ENCODE results near the gene MSRB1. TPM values are rescaled to one million over a fixed set of nuclear protein-coding genes. Genes with fewer than 3 reads are reported as not detected.

MSRB1 gene
- total and polyA plus RNA-seq, 2 donors (not counting 3 experiments of a cell fraction or from before 2014, with no cell fraction given) = 25.0 to 42.1 TPM

DNA sequence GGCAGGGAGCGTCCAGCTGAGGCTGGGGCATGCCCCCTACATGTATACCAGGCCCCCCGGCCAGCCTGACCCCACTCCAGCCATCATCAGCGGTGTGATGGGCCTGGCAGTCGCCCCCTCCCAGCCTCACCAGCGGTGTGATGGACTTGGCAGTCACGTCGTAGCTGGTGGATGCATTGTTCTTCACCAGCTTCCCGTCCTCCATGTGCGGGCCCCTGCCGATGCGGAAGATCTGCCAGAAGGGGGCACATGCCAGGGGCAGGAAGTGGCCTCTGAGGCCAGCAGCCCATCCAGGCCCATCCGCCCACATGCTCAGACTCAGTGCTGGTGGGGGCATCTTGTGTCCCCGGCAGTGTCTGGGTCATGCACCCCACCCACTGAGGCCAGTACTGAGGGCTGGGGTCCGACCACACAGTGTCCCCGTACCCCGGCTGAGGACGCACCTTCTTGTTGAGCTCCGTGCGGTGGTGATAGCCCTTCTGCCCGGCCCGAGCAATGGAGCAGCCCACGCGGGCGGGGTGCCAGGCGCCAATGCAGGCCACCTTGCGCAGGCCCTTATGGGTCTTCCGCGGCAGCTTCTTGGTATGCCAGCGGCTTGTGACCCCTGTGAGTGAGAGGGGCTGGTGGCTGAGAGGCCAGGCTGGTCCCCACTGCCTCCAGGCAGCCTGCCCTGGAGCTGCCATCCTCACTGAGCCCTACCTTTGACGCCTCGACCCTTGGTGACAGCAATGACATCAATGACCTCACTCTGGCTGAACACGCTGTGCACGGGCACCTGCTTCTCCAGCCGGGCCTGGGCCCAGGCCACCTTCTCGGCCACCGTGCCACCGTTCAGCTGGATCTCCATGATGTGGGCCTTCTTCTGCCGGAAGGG lies 3.7 kb upstream of the MSRB1 start:
- Histone ChIP-seq H3K79me2 (ENCODE audit: control insufficient read depth, insufficient read depth, low read length) (no peaks in the 10 kb centered on the region), H3K9me1 (replicated peaks; ENCODE audit: control insufficient read depth, extremely low read depth, insufficient read depth, low read length) (no peaks in the 10 kb centered on the region), H3K4me1 (ENCODE audit: control insufficient read depth, extremely low read depth, insufficient read depth, low read length) (peaks cover 11% of the 10 kb centered on the region), H4K20me1 (replicated peaks; ENCODE audit: control insufficient read depth, extremely low read depth, insufficient read depth, low read length) (no peaks in the 10 kb centered on the region), H2AFZ (ENCODE audit: low read depth, low read length) (no peak overlapping the region), H3K4me2 (ENCODE audit: insufficient read depth, low read length) (no peak overlapping the region), H3K4me3 (replicated peaks in 1 of 3; ENCODE audit: insufficient read depth in 1 of 3, low read depth in 1 of 3, low read length in 3 of 3) (no peak overlapping the region), H3K36me3 (ENCODE audit: control insufficient read depth in 2 of 2, extremely low read depth in 1 of 2, insufficient read depth in 2 of 2, low read length in 2 of 2) (no peaks in the 10 kb centered on the region), H3K27ac (ENCODE audit: insufficient read depth, low read depth, low read length) (no peak overlapping the region), H3K27me3 (ENCODE audit: control insufficient read depth in 2 of 2, insufficient read depth in 2 of 2, low read length in 2 of 2) (no peaks in the 10 kb centered on the region), H3K9me3 (replicated peaks; ENCODE audit: control insufficient read depth, insufficient read depth, low read length) (no peaks in the 10 kb centered on the region), H3K9ac (replicated peaks; ENCODE audit: extremely low read depth, insufficient read depth, low read length) (no peak overlapping the region)
- POLR2A ChIA-PET = interaction anchor here (1.7 kb wide), 1 partner anchor 18 kb away, joined by 7 read pairs; the partner anchor contains the start of gene RPS2
- no TSS peak for BruUV-seq (replicated peaks)
- dilution Hi-C loops (cut with MboI; ENCODE audit: extremely low pct_ligation_motif_present, low sequenced_read_pairs) (no loop called here), intact Hi-C loops (cut with micrococcal nuclease) (no loop called here)
- CTCF ChIA-PET = interaction anchor here (0.9 to 1.8 kb wide), 4 partner anchors 14 to 194 kb away, joined by 4 to 9 read pairs (median 4); no protein-coding TSS in a partner anchor
- no peak for DNase-seq (ENCODE audit: low read depth, low spot score)
- no peak for FAIRE-seq
- TF ChIP-seq MAX (IDR thresholded peaks at IDR 0.05; ENCODE audit: insufficient read depth, insufficient read length) = no peak
- peak in 1 of 2 donors; percentile 27 for TF ChIP-seq CTCF (IDR thresholded peaks at IDR 0.05; ENCODE audit: extremely low read depth in 1 of 2, insufficient read depth in 1 of 2, low read depth in 1 of 2, low read length in 2 of 2)

Measured in endothelial cell of umbilical vein (primary cell).